ENCODE data around the gene TXK. TPM values are rescaled to one million over a fixed set of nuclear protein-coding genes. Genes with fewer than 3 reads are reported as not detected.

TXK gene
- total RNA-seq, 1 experiment from 2014 or later: 0.39 TPM

- Mint-ChIP-seq H3K4me1 (peaks cover 17 to 18% of the 10 kb centered on the region in 2 experiments), H3K36me3 (ENCODE audit: insufficient read depth in 1 of 3, low read depth in 3 of 3) (no peaks in the 10 kb centered on the region), H3K9me3 (no peaks in the 10 kb centered on the region), H3K27me3 (ENCODE audit: low read depth) (no peaks in the 10 kb centered on the region; the same call in 1 of the 2 replicates), H3K4me3 (no peak overlapping the region), H3K27ac (no peak overlapping the region)
- Histone ChIP-seq H3T11ph (ENCODE audit: low read length) (no peak overlapping the region), H3K56ac (ENCODE audit: insufficient read length, low read depth, low read length) (no peak overlapping the region), H4K8ac (replicated peaks; ENCODE audit: insufficient read length, low read depth, low read length) (no peak overlapping the region), H3K23me2 (ENCODE audit: insufficient read length, low read depth, low read length, poor library complexity, severe bottlenecking) (no peaks in the 10 kb centered on the region), H3K9me3 (ENCODE audit: control insufficient read depth, low read depth, low read length) (no peaks in the 10 kb centered on the region), H3K4ac (ENCODE audit: low read depth, low read length) (no peak overlapping the region), H3K4me1 (ENCODE audit: insufficient read depth, low read length) (peaks cover 3% of the 10 kb centered on the region; the same call in 1 of the 2 replicates), H2BK20ac (ENCODE audit: low read depth, low read length, poor library complexity, severe bottlenecking) (no peak overlapping the region), H2BK12ac (ENCODE audit: insufficient read length, low read depth, low read length) (no peak overlapping the region), H2BK120ac (ENCODE audit: low read depth, low read length, poor library complexity, severe bottlenecking) (no peak overlapping the region), H2AK5ac (ENCODE audit: insufficient read length, low read length) (no peak overlapping the region), H4K91ac (ENCODE audit: insufficient read length, low read depth, low read length) (no peak overlapping the region), H4K5ac (ENCODE audit: insufficient read length, low read depth, low read length) (no peak overlapping the region), H2AFZ (ENCODE audit: low read length) (no peak overlapping the region), H3K23ac (ENCODE audit: insufficient read length, low read depth, low read length) (no peak overlapping the region), H3K79me1 (ENCODE audit: insufficient read depth, low read depth, low read length, poor library complexity, severe bottlenecking) (no peaks in the 10 kb centered on the region), H3K27me3 (ENCODE audit: insufficient read depth, low read length) (no peaks in the 10 kb centered on the region), H3K4me2 (ENCODE audit: insufficient read depth, insufficient read length, low read length) (no peak overlapping the region), H3K18ac (ENCODE audit: insufficient read length, low read depth, low read length) (no peak overlapping the region), H3K14ac (ENCODE audit: insufficient read depth, low read length) (no peak overlapping the region), H3K79me2 (ENCODE audit: insufficient read depth, low read length) (no peaks in the 10 kb centered on the region), H4K20me1 (ENCODE audit: control insufficient read depth, insufficient read depth, insufficient read length) (no peaks in the 10 kb centered on the region), H2BK15ac (ENCODE audit: low read depth, low read length) (no peak overlapping the region), H2BK5ac (ENCODE audit: insufficient read length, low read length) (no peak overlapping the region), H3K27ac (ENCODE audit: insufficient read length, low read depth, low read length) (no peak overlapping the region), H3K9ac (ENCODE audit: extremely low read depth, insufficient read length, low read length) (no peak overlapping the region)
- no peak for DNase-seq
- no peak for TF ChIP-seq CTCF (conservative IDR thresholded peaks at IDR 0.05)
These were observed 14.4 kb downstream of the TXK start for GRCh38 chr4:48119646-48120045.

Measured in H9 (cell line).